Dendritic cell treated with granulocyte-macrophage colony-stimulating factor and Interleukin-4, amounts not matched to agents 40 ng/mL and 50 ng/mL, for 4 days (primary cell): Measurements from ENCODE around the gene DGKG.

Experiments
- H3K27ac Mint-ChIP-seq: one replicate; pipeline ENCODE4 v1.8.0; 2022; ENCODE audit warnings: mild to moderate bottlenecking, mixed read lengths
- H3K27me3 Mint-ChIP-seq: one replicate; pipeline ENCODE4 v1.8.0; 2022; ENCODE audit warnings: mild to moderate bottlenecking, mixed read lengths
- H3K36me3 Mint-ChIP-seq: one replicate; pipeline ENCODE4 v1.8.0; 2022; ENCODE audit warnings: low read depth, mixed read lengths
- H3K4me1 Mint-ChIP-seq: one replicate; pipeline ENCODE4 v1.8.0; 2022; ENCODE audit warnings: low read depth, mixed read lengths
- H3K4me3 Mint-ChIP-seq: one replicate; pipeline ENCODE4 v1.8.0; 2022; ENCODE audit warnings: mild to moderate bottlenecking, moderate library complexity, mixed read lengths
- H3K9me3 Mint-ChIP-seq: one replicate; pipeline ENCODE4 v1.8.0; 2022; ENCODE audit warnings: mixed read lengths
- intact Hi-C: fragments of 100-400 bp; cut with micrococcal nuclease; formaldehyde crosslinking; loops from one replicate; pipeline ENCODE4 v1.15.0; 2022

DGKG gene

DNA sequence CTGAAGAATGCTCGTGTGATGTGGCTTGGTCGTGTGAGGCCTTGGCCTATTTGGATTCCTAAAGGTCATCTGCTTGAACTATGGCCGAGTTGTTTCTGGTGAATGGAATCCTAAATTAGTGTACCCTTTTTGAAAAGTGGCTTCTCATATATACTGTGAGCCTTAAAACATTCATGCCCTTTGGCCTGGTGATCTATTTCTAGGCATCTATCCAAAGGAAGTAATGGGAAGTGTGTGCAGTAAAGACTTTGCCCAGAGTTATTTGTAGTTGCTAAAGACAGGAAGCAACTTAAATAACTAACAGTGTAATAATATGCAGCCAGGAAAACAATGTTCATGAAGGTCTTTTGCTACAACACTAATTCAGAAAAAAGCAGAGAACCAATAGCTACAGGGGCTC, 3.0 kb downstream of the DGKG start:
- Mint-ChIP-seq H3K4me3 (no peak overlapping the region), H3K4me1 (peaks cover 79% of the 10 kb centered on the region), H3K9me3 (no peaks in the 10 kb centered on the region), H3K27ac (no peak overlapping the region), H3K27me3 (peaks cover 22% of the 10 kb centered on the region), H3K36me3 (no peaks in the 10 kb centered on the region)
- intact Hi-C loops = no loop called here

GRCh38 chr3:186356152-186356551, 5.9 kb downstream of the DGKG start:
- no peaks in the 10 kb centered on the region for H3K36me3 Mint-ChIP-seq
- H3K27me3 Mint-ChIP-seq = peaks cover 6% of the 10 kb centered on the region
- intact Hi-C loops = no loop called here
- no peak overlapping the region for H3K4me3 Mint-ChIP-seq
- H3K9me3 Mint-ChIP-seq = no peaks in the 10 kb centered on the region
- H3K27ac Mint-ChIP-seq = no peak overlapping the region
- H3K4me1 Mint-ChIP-seq = peaks cover 64% of the 10 kb centered on the region

DNA sequence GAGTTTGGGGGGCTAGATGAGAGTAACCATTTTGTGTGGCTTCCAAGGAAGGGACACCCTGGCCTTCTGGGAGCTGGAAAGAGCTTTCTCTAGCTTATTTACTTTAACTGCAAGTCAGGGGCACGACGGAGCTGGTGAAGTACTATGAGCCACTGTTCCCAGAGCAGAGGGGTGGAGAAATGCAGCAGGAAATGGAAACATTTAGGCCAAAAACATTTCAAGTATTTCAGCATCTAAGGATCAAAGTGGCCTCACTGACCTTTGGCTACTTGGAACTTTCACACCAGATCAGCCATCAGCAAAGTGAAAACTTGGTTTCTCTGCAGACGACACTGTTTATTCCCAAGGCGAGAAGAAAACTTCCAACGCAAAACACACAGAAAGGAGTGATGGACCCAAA, 7.9 kb downstream of the DGKG start:
- Mint-ChIP-seq H3K4me3 (no peak overlapping the region), H3K36me3 (no peaks in the 10 kb centered on the region), H3K27me3 (no peaks in the 10 kb centered on the region), H3K9me3 (no peaks in the 10 kb centered on the region), H3K27ac (no peak overlapping the region), H3K4me1 (peaks cover 56% of the 10 kb centered on the region)
- intact Hi-C loops = no loop called here

DNA sequence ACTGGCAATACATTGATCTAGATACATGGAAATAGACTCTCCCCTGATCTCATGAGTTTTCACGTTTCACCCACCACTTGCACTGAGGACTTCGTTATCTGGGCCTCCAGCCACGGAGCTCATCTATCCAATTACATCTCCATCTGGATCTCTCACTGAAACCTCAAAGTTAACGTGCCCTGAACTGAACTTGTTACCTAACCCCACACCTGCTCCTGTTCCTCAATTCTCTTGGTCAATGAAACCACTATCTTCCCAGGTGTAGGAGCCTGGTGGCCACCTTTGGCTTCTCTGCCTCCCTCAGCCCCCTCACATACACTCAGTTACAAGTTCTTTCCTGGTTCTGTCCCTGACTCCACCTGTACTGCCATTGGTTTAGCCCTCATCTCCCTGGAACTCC, 9.7 kb downstream of the DGKG start:
- intact Hi-C loops = no loop called here
- H3K27me3 Mint-ChIP-seq = no peaks in the 10 kb centered on the region

GRCh38 chr3:186342197-186342596, 19.8 kb downstream of the DGKG start:
- H3K27me3 Mint-ChIP-seq = peaks cover 11% of the 10 kb centered on the region
- no peaks in the 10 kb centered on the region for H3K36me3 Mint-ChIP-seq
- peak overlapping the region; percentile 6 for H3K4me3 Mint-ChIP-seq
- peaks cover 34% of the 10 kb centered on the region for H3K4me1 Mint-ChIP-seq
- no peak overlapping the region for H3K27ac Mint-ChIP-seq
- intact Hi-C loops = loop anchor here (1.0 kb wide), 1 partner anchor 20 kb away; the partner anchor contains the start of gene DGKG
- H3K9me3 Mint-ChIP-seq = no peaks in the 10 kb centered on the region

More for the DNA sequence above, 9.7 kb downstream of the DGKG start:
- H3K9me3 Mint-ChIP-seq = no peaks in the 10 kb centered on the region
- peaks cover 56% of the 10 kb centered on the region for H3K4me1 Mint-ChIP-seq
- no peak overlapping the region for H3K27ac Mint-ChIP-seq
- no peak overlapping the region for H3K4me3 Mint-ChIP-seq
- H3K36me3 Mint-ChIP-seq = no peaks in the 10 kb centered on the region

DNA sequence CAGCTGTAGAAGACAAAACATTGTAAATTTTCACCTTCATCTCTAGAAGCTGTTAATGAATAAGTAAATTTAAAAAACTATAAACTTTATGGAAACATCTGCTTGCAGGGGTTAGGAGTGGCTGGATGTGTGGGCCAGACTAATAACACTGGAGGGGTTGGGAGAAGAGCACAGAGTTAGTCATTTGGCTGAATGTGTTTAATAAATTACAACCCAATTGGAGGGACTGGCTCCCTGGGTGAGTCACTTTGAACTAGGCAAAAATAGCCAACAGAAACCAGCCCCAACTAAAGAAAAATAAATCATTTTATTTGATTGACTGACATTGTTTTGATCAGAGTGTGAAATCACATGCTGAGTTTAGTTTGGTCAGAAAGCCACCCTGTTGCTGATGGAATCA, 21.8 kb downstream of the DGKG start:
- Mint-ChIP-seq H3K4me1 (peaks cover 44% of the 10 kb centered on the region), H3K27ac (no peak overlapping the region), H3K9me3 (no peaks in the 10 kb centered on the region), H3K36me3 (no peaks in the 10 kb centered on the region), H3K4me3 (no peak overlapping the region), H3K27me3 (peaks cover 11% of the 10 kb centered on the region)
- intact Hi-C loops = no loop called here

DNA sequence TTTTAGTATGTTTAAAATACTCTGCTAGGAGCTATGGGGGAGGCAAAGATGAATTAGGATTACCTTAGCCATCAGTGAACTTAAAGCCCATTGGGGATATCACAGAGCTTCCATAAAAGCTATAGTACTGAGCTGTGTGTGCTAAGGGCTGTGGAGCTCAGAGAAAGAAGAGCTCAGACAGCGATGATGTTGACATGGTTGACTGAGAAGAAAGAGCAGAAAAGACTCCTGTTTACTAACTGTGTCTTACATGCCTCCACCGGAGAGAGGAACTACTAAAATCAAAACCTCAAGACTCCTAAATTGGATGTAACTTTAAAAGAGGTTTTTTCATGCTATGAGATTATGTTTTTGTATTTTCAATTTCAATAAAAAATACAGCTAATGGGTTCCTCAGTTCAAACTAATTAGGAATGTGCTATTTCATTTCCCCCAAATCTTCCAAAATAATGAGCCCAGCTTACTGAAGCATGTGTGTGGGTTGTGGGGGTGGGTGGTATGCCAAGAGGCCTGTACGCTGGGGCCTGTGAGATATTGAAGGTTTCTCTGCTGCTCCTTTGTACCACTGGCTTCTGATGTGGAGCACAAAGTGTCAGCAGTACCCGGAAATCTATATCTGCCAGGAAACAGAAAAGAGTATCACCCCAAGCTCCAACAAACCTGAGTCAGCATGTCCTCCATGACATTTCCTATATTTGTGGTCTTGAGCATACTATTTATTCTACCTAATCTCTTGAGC, 22.7 kb downstream of the DGKG start:
- Mint-ChIP-seq H3K36me3 (no peaks in the 10 kb centered on the region), H3K27ac (no peak overlapping the region), H3K4me1 (peaks cover 43% of the 10 kb centered on the region), H3K9me3 (no peaks in the 10 kb centered on the region), H3K4me3 (no peak overlapping the region), H3K27me3 (peaks cover 11% of the 10 kb centered on the region)
- intact Hi-C loops = no loop called here

DNA sequence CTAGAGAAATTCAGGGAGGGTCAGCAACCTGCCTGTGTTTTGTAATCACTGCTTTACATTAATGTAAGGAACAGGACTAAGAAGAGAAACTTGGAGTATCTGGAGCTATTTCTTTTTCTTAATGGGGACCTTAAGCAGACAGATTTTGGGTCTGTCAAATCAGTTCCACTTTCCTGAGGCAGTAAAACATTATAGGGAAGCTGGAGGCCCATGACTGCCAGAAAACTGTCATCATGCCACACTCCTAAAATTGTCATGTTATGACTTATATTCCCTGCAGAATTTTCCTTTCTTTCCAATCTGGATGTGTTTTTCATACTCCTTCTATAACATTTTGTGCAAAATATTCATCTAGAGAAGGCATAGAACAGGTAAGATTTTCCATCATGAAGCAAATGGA, 28.8 kb downstream of the DGKG start:
- no peaks in the 10 kb centered on the region for H3K36me3 Mint-ChIP-seq
- intact Hi-C loops = no loop called here
- no peaks in the 10 kb centered on the region for H3K9me3 Mint-ChIP-seq
- peaks cover 40% of the 10 kb centered on the region for H3K4me1 Mint-ChIP-seq
- H3K4me3 Mint-ChIP-seq = no peak overlapping the region
- no peaks in the 10 kb centered on the region for H3K27me3 Mint-ChIP-seq
- H3K27ac Mint-ChIP-seq = no peak overlapping the region

DNA sequence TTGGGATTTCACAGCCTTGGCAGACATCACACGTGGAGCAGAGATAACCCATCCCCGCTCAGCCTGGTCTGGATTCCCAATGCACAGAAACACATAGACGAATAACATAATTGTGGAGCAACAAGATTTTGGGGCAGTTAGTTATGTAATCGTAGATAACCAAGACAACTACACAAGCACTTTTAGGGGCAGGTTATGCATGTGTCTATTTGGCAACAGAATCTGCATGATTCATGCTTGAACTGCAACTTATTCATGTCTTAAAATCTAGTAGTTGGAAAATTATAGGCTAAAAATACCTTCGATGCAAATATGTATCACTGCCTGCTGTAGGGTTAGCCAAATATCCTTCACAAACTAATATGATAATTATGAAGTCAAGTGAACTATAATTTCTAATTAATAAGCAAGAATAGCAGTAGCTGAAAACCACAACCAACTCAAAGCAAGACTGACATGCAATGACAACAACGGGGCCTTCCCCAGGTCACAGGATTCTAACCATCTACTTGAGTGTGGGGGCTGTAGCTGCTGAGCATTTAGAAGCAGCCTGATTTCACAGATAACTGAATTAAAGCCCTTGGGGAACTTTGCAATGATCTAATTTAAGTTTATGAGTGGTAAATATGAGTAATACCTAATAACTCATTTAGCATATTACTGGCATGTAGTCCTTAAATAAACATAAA, 31.1 kb downstream of the DGKG start:
- Mint-ChIP-seq H3K9me3 (no peaks in the 10 kb centered on the region), H3K36me3 (no peaks in the 10 kb centered on the region), H3K4me3 (no peak overlapping the region), H3K27ac (no peak overlapping the region), H3K4me1 (peaks cover 44% of the 10 kb centered on the region), H3K27me3 (no peaks in the 10 kb centered on the region)
- intact Hi-C loops = no loop called here

- Mint-ChIP-seq H3K9me3 (no peaks in the 10 kb centered on the region), H3K4me3 (no peak overlapping the region), H3K4me1 (peaks cover 43% of the 10 kb centered on the region), H3K36me3 (no peaks in the 10 kb centered on the region), H3K27me3 (no peaks in the 10 kb centered on the region), H3K27ac (no peak overlapping the region)
- intact Hi-C loops = no loop called here
Observed at GRCh38 chr3:186329589-186329988, 32.4 kb downstream of the DGKG start.

DNA sequence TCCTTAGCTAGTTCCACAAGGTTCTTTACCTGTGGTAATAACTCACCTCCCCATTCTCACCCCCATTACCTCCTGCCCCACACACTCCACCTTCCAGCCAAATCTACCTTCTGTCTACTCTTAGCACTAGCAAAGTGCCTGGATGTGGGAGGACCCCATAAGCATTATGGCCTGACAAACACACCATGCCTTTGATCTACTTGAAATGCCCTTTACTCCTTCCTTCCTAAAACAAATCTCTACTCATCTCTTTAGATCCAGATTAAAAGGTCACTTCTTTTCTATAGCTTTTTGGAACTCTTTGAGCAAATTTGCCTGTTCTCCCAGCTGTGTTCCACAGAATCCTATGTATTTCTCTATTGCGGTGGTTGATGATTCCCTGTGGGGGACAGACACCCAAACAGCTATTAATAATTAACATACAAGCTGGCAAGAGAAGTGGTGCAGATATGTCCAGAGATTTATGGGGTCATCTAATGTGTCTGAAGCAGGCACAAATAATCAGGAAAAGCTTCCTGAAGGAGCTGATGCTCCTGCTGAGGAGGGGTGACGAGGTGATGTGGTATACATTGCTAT, 34.0 kb downstream of the DGKG start:
- intact Hi-C loops = no loop called here
- no peaks in the 10 kb centered on the region for H3K27me3 Mint-ChIP-seq
- no peak overlapping the region for H3K4me3 Mint-ChIP-seq
- no peak overlapping the region for H3K27ac Mint-ChIP-seq
- H3K9me3 Mint-ChIP-seq = no peaks in the 10 kb centered on the region
- no peaks in the 10 kb centered on the region for H3K36me3 Mint-ChIP-seq
- peaks cover 31% of the 10 kb centered on the region for H3K4me1 Mint-ChIP-seq

DNA sequence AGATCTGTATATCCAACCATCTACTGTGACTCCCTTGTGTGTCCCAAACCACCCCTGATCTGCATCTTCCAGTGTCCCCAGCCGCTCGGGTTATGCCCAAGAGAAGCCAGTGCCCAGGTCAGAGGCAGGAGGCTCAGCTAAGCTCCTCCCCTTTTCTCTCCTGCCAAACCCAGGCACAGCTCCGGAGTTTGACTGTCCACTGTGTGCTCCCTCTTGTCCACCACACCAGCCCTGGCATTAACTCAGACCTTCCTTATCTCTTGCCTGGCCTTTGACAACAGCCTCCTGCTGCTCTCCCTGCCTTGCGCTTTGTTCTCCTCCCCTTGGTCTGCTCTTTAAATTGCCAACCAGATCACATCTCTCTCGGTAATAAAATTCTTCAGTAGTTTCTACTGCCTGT, 39.3 kb downstream of the DGKG start:
- Mint-ChIP-seq H3K4me1 (peaks cover 10% of the 10 kb centered on the region), H3K27ac (no peak overlapping the region), H3K36me3 (peaks cover 15% of the 10 kb centered on the region), H3K4me3 (no peak overlapping the region), H3K27me3 (no peaks in the 10 kb centered on the region), H3K9me3 (no peaks in the 10 kb centered on the region)
- intact Hi-C loops = no loop called here

DNA sequence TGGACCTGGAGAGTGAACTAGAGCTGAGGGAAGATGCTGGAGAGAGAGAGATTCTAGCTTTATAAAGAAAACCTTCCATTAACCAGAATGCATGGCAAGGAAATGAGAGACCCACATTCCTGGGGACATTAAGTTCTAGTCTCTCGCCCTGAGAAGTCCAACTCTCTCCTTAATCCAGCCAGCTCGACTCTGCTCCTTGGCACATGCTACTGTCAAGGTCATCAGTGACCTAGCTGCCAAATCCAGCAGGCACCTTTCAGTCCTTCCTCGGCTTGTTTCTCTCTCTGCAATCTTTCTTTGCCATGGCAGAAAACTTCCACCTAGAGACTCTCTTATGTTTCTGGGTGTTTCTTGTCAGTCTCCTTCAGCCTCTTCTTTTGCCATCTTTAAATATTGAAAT, 40.3 kb downstream of the DGKG start:
- intact Hi-C loops = no loop called here
- no peak overlapping the region for H3K27ac Mint-ChIP-seq
- no peak overlapping the region for H3K4me3 Mint-ChIP-seq
- no peaks in the 10 kb centered on the region for H3K27me3 Mint-ChIP-seq
- no peaks in the 10 kb centered on the region for H3K4me1 Mint-ChIP-seq
- H3K9me3 Mint-ChIP-seq = no peaks in the 10 kb centered on the region
- peaks cover 15% of the 10 kb centered on the region for H3K36me3 Mint-ChIP-seq

- Mint-ChIP-seq H3K27me3 (no peaks in the 10 kb centered on the region), H3K36me3 (peaks cover 15% of the 10 kb centered on the region), H3K4me3 (no peak overlapping the region), H3K27ac (no peak overlapping the region), H3K4me1 (no peaks in the 10 kb centered on the region), H3K9me3 (no peaks in the 10 kb centered on the region)
- intact Hi-C loops = no loop called here
Observed at GRCh38 chr3:186320862-186321568, 41.0 kb downstream of the DGKG start.
